NCI-H146 treated with DMSO at 0.1 percent for 48 hours (cell line): ENCODE data around the gene LRP5.
"Not testable (repeated sequence)": the region's sequence is repeated elsewhere in the genome, so short reads cannot be mapped to it uniquely, and the experiment has no call there.

Source experiments
- DNase-seq: peaks from one replicate; lab custom pipeline; 2025; ENCODE audit not compliant: unreplicated experiment; lab: John Stamatoyannopoulos, UW

Gene LRP5

GRCh38 chr11:68387840-68388239 lies 75.4 kb downstream of the LRP5 start:
- no peak for DNase-seq

DNA sequence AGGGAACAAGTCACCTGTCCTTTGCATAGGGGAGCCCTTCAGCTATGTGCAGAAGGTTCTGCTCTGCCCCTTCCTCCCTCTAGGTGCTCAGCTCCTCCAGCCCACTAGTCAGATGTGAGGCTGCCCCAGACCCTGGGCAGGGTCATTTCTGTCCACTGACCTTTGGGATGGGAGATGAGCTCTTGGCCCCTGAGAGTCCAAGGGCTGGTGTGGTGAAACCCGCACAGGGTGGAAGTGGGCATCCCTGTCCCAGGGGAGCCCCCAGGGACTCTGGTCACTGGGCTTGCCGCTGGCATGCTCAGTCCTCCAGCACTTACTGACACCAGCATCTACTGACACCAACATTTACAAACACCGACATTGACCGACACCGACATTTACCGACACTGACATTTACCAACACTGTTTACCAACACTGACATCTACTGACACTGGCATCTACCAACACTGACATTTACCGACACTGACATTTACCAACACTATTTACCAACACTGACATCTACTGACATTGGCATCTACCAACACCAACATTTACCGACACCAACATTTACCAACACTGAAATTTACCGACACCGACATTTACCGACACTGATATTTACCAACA lies 76.3 kb downstream of the LRP5 start:
- DNase-seq, result no peak

DNA sequence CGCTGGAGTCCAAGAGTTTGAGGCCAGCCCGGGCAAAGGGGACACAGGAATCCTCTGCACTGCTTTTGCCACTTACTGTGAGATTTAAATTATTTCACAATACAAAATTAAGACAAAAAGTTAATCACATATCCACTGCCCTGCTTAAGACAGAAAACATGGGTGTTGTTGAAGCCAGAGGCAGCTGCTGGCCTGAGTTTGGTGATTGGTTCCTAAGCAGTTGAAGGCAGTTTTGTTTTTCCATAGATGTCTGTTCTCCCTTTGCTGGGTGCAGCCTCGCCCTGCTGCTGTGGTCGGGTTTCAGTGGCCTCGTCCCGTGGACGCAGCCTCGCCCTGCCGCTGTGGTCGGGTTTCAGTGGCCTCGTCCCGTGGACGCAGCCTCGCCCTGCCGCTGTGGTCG lies 77.9 kb downstream of the LRP5 start:
- no peak for DNase-seq

GRCh38 chr11:68392822-68393221 lies 80.4 kb downstream of the LRP5 start:
- DNase-seq, result no peak

DNA sequence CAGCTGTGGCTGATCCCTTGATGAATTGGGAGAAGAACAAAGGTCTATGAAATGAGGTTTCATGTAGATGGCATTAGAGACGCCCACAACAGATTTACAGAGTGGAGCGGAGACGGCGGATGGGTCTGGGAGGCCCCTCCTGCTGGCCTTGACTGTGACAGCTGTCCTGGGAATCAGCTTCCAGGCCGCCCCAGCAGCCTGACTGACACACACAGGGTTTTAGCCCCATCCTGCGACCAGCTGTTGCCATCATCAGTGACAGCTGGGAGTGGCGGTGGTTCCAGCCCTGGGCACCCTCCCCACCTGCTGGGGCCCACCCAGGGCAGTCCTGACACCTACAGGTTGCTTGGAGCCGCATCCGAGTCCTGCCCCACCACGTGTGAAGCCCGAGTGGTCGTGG lies 84.1 kb downstream of the LRP5 start:
- DNase-seq, result no peak

GRCh38 chr11:68397256-68397655 lies 84.9 kb downstream of the LRP5 start:
- no peak for DNase-seq

DNA sequence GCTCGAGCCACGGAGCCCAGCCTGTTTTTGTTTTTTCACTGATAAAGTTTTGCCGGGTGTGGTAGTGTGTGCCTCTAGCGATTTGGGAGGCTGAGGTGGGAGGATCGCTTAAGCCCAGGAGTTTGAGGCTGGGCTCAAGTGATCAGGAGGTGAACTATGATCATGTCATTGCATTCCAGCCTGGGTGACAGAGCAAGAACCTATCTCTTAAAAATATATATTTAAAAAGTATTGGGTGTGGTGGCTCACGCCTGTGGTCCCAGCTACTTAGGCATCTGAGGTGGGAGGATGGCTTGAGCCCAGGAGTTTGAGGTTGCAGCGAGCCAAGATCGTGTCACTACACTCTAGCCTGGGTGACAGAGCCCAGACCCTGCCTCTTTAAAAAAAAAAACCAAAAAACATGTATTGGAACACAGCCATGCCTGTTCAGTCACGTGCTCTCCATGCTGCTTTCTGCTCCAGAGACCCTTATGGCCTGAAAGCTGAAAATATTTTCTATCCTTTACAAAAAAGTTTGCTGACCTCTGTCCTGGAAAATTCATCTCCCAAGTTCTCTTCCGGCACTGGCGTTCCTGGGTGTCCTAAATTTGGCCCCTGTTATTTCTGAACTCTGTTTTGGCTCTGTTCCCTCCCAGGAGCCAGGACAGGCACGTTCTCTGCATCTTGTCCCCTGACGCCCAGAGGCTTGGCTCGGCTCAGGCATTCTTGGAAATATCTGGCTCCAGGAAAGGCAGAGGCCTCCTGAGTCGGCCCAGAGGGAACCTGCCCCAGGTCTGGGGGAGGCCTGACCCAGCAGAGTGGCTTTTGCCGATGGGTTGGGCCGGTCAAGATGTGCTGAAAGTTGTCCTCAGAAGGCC lies 86.8 kb downstream of the LRP5 start:
- DNase-seq, result no peak

DNA sequence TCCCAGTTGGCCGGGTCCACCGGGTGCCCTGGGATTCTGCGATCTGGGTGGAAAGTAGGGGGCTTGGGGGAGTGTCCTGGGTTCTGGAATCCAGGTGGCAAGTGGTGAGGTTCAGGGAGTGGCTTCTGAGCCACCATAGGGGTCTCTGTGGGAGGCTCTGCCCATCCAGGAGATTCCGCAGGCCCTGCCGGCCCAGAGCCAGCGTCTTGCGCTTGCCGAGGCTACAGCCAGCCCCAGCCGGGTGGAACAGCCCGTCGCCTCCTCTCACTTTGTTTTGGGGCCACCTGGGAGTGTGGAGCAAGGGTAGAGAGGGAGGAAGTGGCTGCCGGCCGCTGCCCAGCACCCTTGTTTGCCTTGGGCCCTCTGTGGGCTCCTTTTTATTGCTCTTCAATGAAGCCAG lies 87.5 kb downstream of the LRP5 start:
- no peak for DNase-seq

GRCh38 chr11:68400584-68400983 lies 88.2 kb downstream of the LRP5 start:
- not testable (repeated sequence) for DNase-seq

DNA sequence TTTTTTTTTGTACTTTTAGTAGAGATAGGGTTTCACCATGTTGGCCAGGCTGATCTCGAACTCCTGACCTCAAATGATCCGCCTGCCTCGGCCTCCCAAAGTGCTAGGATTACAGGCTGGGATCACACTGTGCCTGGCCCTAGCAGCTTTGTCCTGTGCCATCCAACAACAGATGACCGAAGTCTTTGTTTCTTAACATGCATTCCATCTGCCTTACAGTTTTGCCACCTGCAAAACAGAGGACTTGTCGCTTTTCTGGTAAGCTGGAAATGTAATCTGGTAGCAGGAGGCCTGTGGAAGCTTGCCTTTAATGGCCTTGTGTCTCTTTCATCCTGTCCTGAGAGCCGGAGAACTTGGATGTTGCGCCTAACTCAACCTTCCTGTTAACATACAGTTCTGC lies 89.5 kb downstream of the LRP5 start:
- no peak for DNase-seq

GRCh38 chr11:68402355-68403031 lies 90.1 kb downstream of the LRP5 start:
- DNase-seq, result no peak

DNA sequence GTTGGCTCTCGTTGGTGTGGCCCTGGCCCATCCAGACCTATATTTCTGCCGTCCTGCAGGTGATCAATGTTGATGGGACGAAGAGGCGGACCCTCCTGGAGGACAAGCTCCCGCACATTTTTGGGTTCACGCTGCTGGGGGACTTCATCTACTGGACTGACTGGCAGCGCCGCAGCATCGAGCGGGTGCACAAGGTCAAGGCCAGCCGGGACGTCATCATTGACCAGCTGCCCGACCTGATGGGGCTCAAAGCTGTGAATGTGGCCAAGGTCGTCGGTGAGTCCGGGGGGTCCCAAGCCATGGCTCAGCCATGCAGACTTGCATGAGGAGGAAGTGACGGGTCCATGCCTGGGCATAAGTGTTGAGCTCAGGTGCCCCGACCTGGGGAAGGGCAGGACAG lies 91.0 kb downstream of the LRP5 start:
- DNase-seq, result no peak

GRCh38 chr11:68403831-68404230 lies 91.4 kb downstream of the LRP5 start:
- DNase-seq, result no peak

GRCh38 chr11:68406324-68407313 lies 94.2 kb downstream of the LRP5 start:
- DNase-seq, result peak; percentile 22

DNA sequence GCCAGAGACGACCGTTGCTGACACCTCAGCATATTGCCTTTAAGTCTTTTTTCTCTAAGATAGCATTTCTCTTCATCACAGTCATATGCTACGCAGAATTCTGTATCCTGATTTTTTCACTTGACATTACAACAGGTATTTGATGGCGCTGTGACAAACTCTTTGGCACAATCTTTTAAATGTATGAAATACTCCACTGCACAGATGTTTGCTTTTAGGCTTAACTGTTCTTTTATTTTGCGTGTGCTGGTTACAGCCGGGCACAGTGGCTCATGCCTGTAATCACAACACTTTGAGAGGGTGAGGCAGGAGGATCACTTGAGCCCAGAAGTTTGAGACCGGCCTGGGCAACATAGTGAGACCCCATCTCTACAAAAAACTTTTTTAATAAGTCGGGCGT lies 96.1 kb downstream of the LRP5 start:
- no peak for DNase-seq

DNA sequence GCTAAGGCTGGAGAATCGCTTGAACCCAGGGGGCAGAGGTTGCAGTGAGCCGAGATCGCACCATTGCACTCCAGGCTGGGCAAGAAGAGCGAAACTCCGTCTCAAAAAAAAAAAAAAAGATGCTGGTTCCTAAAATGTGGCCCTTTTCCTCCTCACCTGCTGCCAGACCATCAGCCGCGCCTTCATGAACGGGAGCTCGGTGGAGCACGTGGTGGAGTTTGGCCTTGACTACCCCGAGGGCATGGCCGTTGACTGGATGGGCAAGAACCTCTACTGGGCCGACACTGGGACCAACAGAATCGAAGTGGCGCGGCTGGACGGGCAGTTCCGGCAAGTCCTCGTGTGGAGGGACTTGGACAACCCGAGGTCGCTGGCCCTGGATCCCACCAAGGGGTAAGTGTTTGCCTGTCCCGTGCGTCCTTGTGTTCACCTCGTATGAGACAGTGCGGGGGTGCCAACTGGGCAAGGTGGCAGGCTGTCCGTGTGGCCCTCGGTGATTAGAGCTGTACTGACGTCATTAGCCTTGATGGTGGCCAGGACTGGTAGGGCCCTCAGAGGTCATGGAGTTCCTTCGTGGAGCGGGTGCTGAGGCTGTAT lies 97.5 kb downstream of the LRP5 start:
- no peak for DNase-seq

DNA sequence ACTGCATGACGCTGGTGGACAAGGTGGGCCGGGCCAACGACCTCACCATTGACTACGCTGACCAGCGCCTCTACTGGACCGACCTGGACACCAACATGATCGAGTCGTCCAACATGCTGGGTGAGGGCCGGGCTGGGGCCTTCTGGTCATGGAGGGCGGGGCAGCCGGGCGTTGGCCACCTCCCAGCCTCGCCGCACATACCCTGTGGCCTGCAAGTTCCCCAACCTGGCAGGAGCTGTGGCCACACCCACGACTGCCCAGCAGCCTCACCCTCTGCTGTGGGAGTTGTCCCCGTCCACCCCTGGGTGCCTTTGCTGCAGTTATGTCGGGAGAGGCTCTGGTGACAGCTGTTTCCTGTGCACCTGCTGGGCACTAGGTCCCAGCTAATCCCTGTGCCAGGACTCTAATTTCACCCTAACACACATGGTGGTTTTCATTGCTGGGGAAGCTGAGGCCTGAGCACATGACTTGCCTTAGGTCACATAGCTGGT lies 99.2 kb downstream of the LRP5 start:
- no peak for DNase-seq

- no peak for DNase-seq
Measured at GRCh38 chr11:68412593-68413475, 100.4 kb downstream of the LRP5 start.

DNA sequence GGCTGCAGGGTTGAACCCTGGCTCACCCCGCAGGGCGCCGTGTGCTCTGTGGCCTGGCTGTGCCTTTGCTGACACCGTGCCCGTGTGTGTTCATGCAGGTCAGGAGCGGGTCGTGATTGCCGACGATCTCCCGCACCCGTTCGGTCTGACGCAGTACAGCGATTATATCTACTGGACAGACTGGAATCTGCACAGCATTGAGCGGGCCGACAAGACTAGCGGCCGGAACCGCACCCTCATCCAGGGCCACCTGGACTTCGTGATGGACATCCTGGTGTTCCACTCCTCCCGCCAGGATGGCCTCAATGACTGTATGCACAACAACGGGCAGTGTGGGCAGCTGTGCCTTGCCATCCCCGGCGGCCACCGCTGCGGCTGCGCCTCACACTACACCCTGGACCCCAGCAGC lies 101.2 kb downstream of the LRP5 start:
- no peak for DNase-seq
